Choroid plexus epithelial cell (primary cell): ENCODE results near the gene RHOB.
"Not testable (repeated sequence)": the region's sequence is repeated elsewhere in the genome, so short reads cannot be mapped to it uniquely, and the experiment has no call there.

Experiments used
- DNase-seq: peaks from one replicate; pipeline ENCODE4 v3.0.0-alpha.2; 2010; ENCODE audit warnings: low read depth
- H3K4me3 ChIP-seq: 2 replicates; pipeline ENCODE4 v1.5.1; 2011; ENCODE audit warnings: low read depth, mild to moderate bottlenecking, control low read depth, low read length, moderate library complexity
- CTCF ChIP-seq: conservative IDR thresholded peaks from 2 replicates; pipeline ENCODE4 v1.5.1; 2011; ENCODE audit warnings: low read depth, mild to moderate bottlenecking, control low read depth, inconsistent platforms, low read length, moderate library complexity

The RHOB gene

GRCh38 chr2:20415511-20415918 is 31.4 kb upstream of the RHOB start:
- no peak for TF ChIP-seq CTCF
- no peak overlapping the region for H3K4me3 ChIP-seq
- DNase-seq: no peak

- no peak for TF ChIP-seq CTCF
- no peak for DNase-seq
- H3K4me3 ChIP-seq: no peak overlapping the region
These were observed 30.2 kb upstream of the RHOB start for GRCh38 chr2:20416723-20417122.

- not testable (repeated sequence) for DNase-seq
These were observed 29.5 kb upstream of the RHOB start for GRCh38 chr2:20417230-20417821.

GRCh38 chr2:20418519-20418918 is 28.4 kb upstream of the RHOB start:
- H3K4me3 ChIP-seq: no peak overlapping the region
- DNase-seq: no peak

More at GRCh38 chr2:20417230-20417821, 29.5 kb upstream of the RHOB start:
- not testable (repeated sequence) for H3K4me3 ChIP-seq

GRCh38 chr2:20419007-20419576 is 27.8 kb upstream of the RHOB start:
- no peak for TF ChIP-seq CTCF
- DNase-seq: peak; percentile 54
- H3K4me3 ChIP-seq: no peak overlapping the region

More at GRCh38 chr2:20418519-20418918, 28.4 kb upstream of the RHOB start:
- TF ChIP-seq CTCF: no peak

GRCh38 chr2:20419752-20420151 is 27.1 kb upstream of the RHOB start:
- no peak for DNase-seq
- H3K4me3 ChIP-seq: no peak overlapping the region
- no peak for TF ChIP-seq CTCF

GRCh38 chr2:20421336-20421987 is 25.4 kb upstream of the RHOB start:
- no peak for TF ChIP-seq CTCF
- DNase-seq: no peak
- H3K4me3 ChIP-seq: no peak overlapping the region
